GM12873 (cell line): ENCODE results near the gene GLIS1.

Source experiments
- CTCF ChIP-seq: IDR thresholded peaks from 2 replicates; pipeline ENCODE4 v1.5.1; 2012; ENCODE audit warnings: low read depth, mild to moderate bottlenecking, moderate library complexity, low read length, control low read depth; ENCODE audit not compliant: insufficient read depth; ENCODE audit errors: missing control alignments

GLIS1 gene

GRCh38 chr1:53461323-53462044 lies 277.5 kb downstream of the GLIS1 start:
- TF ChIP-seq CTCF, result no peak

- TF ChIP-seq CTCF, result no peak
Measured at GRCh38 chr1:53460666-53461322, 278.2 kb downstream of the GLIS1 start.

- TF ChIP-seq CTCF, result no peak
Measured at GRCh38 chr1:53460211-53460634, 278.7 kb downstream of the GLIS1 start.

- no peak for TF ChIP-seq CTCF
Measured at GRCh38 chr1:53459321-53460175, 279.4 kb downstream of the GLIS1 start, which contains the start of gene DMRTB1. TSS of gene DMRTB1 (plus strand) at chr1:53459399. CDS start at chr1:53459454, 55 bp downstream.

- TF ChIP-seq CTCF, result no peak
Measured at GRCh38 chr1:53458634-53459033, 280.3 kb downstream of the GLIS1 start.
